Epithelial cell of proximal tubule (primary cell): ENCODE measurements around the gene NTMT2. TPM values are rescaled to one million over a fixed set of nuclear protein-coding genes. Genes with fewer than 3 reads are reported as not detected.

Experiments
- DNase-seq: peaks from one replicate; pipeline ENCODE4 v3.0.0-alpha.2; 2011; ENCODE audit warnings: low read depth
- H3K4me3 ChIP-seq: 2 replicates; pipeline ENCODE4 v1.5.1; 2011; ENCODE audit warnings: low read depth, mild to moderate bottlenecking, low read length
- total RNA-seq: library from RNA; depleted of rRNA; stranded (reverse); fragments of >200 nt; gene quantifications from 2 replicates; pipeline ENCODE4 v1.2.3, GENCODE V29; 2015
- TF ChIP-seq, protein P1 (sequence below): conservative IDR thresholded peaks from 2 replicates; pipeline ENCODE4 v1.5.1; 2012; ENCODE audit warnings: low read depth, mild to moderate bottlenecking, low read length

Gene NTMT2
- total RNA-seq, 1 donor from 2014 or later, result not detected

DNA sequence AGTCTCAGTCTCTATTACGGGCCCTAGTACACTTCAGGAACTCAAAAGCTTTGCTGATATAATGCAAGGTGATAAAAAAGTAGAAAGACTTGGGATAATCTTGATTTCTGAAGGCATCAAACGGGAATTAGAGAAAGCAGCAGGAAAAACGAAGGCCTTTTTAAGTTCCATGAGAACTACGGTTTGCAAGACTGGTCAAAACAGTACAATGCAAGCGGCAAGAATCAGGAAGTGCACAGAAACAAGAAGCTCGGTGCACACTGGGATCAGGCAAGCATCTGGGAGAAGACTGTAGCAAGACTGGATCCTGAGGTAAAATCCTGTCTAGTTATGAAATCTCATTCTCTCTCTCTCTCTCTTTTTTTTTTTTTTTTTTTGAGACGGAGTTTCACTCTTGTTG lies 28.6 kb downstream of the NTMT2 start:
- TF ChIP-seq, protein P1, sequence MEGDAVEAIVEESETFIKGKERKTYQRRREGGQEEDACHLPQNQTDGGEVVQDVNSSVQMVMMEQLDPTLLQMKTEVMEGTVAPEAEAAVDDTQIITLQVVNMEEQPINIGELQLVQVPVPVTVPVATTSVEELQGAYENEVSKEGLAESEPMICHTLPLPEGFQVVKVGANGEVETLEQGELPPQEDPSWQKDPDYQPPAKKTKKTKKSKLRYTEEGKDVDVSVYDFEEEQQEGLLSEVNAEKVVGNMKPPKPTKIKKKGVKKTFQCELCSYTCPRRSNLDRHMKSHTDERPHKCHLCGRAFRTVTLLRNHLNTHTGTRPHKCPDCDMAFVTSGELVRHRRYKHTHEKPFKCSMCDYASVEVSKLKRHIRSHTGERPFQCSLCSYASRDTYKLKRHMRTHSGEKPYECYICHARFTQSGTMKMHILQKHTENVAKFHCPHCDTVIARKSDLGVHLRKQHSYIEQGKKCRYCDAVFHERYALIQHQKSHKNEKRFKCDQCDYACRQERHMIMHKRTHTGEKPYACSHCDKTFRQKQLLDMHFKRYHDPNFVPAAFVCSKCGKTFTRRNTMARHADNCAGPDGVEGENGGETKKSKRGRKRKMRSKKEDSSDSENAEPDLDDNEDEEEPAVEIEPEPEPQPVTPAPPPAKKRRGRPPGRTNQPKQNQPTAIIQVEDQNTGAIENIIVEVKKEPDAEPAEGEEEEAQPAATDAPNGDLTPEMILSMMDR, result no peak
- no peak overlapping the region for H3K4me3 ChIP-seq
- DNase-seq, result no peak

DNA sequence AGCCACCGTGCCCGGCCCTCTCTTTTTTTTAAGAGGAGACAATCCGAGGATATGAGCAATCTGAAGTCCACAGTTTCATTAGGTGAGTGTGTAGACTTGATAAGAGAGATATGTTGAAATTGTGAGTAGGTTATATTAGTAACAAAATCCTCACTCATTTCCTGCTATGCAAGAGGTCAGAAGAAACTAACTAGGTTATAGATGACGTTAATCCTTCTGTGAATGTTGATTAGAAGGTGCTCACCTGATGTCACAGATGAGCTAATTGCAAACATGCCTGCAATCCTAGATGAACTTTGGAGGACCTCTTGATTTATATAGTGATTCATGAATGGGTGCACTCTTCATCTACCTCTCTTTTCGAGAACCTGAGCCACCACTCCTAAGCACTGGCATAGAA lies 29.3 kb downstream of the NTMT2 start:
- TF ChIP-seq, protein P1, result no peak
- no peak for DNase-seq
- no peak overlapping the region for H3K4me3 ChIP-seq

DNA sequence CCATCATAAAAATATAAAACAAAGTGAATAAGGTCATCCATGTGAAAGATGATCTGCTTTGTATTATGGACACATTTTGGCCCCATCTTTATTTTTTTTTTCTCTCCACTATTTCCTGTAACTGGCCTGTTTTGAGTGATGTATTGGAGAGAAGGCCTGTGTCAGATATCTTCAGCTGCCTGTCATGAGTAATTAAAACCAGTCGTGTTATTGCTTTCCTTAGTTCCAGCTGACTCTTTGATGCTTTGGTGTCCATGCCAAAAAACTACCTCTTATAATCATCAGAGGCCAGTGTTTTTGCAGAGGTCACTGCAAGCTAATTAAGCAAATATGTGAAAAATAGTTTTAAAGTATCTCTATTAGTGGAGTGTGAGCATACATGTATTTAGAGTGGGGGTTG lies 29.7 kb downstream of the NTMT2 start:
- no peak overlapping the region for H3K4me3 ChIP-seq
- TF ChIP-seq, protein P1, result no peak
- DNase-seq, result no peak

DNA sequence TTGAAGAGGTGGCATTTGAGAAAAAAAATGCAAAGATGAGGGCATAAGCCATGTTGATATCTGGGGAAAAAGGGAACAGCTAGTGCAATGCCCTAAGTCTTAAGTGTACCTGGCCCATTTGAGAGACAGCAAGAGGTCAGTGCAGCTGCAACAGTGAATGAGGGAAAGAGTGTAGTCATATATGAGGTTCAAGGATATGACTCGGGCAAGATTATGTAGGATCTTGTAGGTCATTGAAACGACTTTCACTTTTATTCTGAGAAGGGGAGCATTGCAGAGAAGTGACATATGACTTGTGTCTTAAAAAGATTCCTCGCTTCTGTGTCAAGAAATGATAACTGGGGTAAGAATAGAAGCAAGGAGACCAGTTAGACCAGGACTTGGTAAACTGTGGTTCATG lies 31.0 kb downstream of the NTMT2 start:
- DNase-seq, result no peak
- TF ChIP-seq, protein P1, result no peak
- H3K4me3 ChIP-seq, result no peak overlapping the region

DNA sequence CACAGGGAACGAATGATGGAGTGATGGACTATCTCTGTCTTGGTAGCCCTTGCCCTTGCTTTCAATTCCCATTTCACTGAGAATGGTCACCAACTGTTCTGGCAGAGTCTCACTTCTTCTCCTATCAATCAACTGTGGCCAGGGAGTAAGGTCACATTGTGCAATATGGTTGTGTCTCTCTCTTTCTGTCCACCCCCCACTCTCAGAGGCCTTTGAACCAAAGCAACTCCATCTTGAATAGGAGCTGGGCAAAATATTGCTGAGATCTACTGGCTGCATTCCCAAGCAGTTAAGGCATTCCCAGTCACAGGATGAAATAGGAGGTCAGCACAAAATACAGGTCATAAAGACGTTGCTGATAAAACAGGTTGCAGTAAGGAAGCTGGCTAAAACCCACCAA lies 36.7 kb downstream of the NTMT2 start:
- DNase-seq, result no peak
- H3K4me3 ChIP-seq, result no peak overlapping the region
- TF ChIP-seq, protein P1, result no peak

DNA sequence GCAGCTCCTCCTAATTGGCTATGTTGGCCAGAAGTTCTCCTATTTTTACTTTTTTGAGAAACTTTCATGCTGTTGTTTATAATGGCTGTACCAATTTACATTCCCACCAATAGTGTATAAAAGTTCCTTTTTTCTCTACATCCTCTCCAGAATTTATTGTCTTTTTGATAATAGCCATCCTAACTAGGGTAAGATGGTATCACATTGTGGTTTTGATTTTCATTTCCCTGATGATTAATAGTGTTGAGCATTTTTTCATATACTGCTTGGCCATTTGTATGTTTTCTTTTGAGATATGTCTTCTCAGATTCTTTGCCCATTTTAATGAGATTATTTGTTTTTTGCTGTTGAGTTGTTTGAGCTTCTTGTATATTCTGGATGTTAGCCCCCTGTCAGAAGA lies 46.8 kb downstream of the NTMT2 start:
- no peak for DNase-seq
- H3K4me3 ChIP-seq, result no peak overlapping the region
- TF ChIP-seq, protein P1, result no peak

DNA sequence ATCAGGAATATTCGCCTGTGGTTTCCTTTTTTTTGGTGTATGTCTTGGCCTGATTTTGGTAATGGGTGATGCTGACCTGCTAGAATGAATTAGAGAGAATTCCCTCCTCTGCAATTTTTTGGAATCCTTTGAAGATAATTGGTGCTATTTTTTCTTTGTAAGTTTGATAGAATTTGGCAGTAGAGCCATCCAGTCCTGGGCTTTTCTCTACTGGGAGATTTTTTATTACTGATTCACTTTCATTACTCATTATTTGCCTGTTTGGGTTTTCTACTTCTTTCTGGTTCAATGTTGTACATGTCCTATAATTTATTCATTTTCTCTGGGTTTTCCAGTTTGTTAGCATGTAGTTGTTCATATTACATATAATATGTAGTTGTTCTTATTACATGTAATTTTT lies 48.7 kb downstream of the NTMT2 start:
- no peak overlapping the region for H3K4me3 ChIP-seq
- TF ChIP-seq, protein P1, result no peak
- no peak for DNase-seq
